Type B pancreatic cell (in vitro differentiated cells): ENCODE measurements around the gene SLC17A4. TPM values are rescaled to one million over a fixed set of nuclear protein-coding genes. Genes with fewer than 3 reads are reported as not detected.

Source experiments
- DNase-seq: peaks from one replicate; pipeline ENCODE4 v3.0.0; 2021; ENCODE audit warnings: mixed read lengths; ENCODE audit not compliant: unreplicated experiment; ENCODE audit errors: extremely low spot score
- H3K27ac Mint-ChIP-seq: 2 replicates; pipeline ENCODE4 v1.8.0; 2021; ENCODE audit warnings: mild to moderate bottlenecking, mixed read lengths
- H3K27me3 Mint-ChIP-seq: 2 replicates; pipeline ENCODE4 v1.8.0; 2021; ENCODE audit warnings: mixed read lengths
- H3K36me3 Mint-ChIP-seq: 2 replicates; pipeline ENCODE4 v1.8.0; 2021; ENCODE audit warnings: mixed read lengths
- H3K4me1 Mint-ChIP-seq: one replicate; pipeline ENCODE4 v1.8.0; 2021; ENCODE audit warnings: mixed read lengths; ENCODE audit not compliant: unreplicated experiment
- H3K4me3 Mint-ChIP-seq: 2 replicates; pipeline ENCODE4 v1.8.0; 2021; ENCODE audit warnings: mild to moderate bottlenecking, mixed read lengths
- H3K9me3 Mint-ChIP-seq: 2 replicates; pipeline ENCODE4 v1.8.0; 2021; ENCODE audit warnings: mixed read lengths
- total RNA-seq: library from RNA; stranded (reverse); gene quantifications from 2 replicates; pipeline ENCODE4 v1.2.1, GENCODE V29; 2021; ENCODE audit warnings: low replicate concordance
- TF ChIP-seq, protein P1 (sequence below): fragments of 200-600 bp; sonication (generic); conservative IDR thresholded peaks from 2 replicates; pipeline ENCODE4 v1.5.0; 2021; ENCODE audit warnings: antibody characterized with exemption, mild to moderate bottlenecking

Gene SLC17A4
- total RNA-seq, 1 donor from 2014 or later = 1.0 TPM

DNA sequence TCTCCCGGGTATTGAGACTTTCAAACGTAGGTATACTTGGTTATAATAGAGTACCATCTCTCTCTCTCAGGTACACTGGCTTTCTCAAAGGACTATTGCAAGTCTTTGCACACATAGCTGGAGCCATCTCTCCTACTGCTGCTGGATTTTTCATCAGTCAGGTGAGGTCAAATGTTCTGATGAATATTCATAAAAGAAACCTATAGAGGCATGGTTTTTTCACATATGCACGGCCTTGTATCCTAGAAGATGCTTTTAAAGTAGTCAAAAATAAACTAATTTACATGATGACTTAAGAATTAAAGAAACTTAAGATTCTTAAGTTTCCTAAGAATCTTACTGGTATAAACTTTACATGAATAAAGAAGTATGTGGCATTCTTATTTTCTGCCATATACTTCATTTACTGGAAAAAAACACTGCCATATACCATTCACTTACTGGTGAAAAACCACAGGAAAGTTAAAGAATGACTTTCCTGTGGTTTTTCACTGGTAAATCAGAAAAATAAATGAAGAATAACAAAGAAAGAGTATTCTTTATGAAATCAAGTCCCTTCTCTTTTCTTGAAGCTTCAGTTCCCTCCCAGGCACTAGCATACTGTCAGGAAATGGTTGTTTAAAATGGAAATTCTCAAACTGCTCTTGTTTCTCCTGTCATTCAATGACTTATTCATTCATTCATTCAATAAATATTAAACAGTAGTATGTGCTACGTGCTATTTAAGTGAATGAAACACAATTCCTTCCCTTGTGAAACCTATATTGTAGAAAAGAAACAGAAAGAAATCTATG, 23.5 kb downstream of the SLC17A4 start:
- H3K36me3 Mint-ChIP-seq = no peaks in the 10 kb centered on the region
- H3K4me1 Mint-ChIP-seq = peaks cover 4% of the 10 kb centered on the region
- TF ChIP-seq, protein P1, sequence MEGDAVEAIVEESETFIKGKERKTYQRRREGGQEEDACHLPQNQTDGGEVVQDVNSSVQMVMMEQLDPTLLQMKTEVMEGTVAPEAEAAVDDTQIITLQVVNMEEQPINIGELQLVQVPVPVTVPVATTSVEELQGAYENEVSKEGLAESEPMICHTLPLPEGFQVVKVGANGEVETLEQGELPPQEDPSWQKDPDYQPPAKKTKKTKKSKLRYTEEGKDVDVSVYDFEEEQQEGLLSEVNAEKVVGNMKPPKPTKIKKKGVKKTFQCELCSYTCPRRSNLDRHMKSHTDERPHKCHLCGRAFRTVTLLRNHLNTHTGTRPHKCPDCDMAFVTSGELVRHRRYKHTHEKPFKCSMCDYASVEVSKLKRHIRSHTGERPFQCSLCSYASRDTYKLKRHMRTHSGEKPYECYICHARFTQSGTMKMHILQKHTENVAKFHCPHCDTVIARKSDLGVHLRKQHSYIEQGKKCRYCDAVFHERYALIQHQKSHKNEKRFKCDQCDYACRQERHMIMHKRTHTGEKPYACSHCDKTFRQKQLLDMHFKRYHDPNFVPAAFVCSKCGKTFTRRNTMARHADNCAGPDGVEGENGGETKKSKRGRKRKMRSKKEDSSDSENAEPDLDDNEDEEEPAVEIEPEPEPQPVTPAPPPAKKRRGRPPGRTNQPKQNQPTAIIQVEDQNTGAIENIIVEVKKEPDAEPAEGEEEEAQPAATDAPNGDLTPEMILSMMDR = no peak
- DNase-seq = no peak
- peaks cover 6% of the 10 kb centered on the region for H3K9me3 Mint-ChIP-seq
- no peaks in the 10 kb centered on the region for H3K27me3 Mint-ChIP-seq
- H3K4me3 Mint-ChIP-seq = no peak overlapping the region
- no peak overlapping the region for H3K27ac Mint-ChIP-seq

DNA sequence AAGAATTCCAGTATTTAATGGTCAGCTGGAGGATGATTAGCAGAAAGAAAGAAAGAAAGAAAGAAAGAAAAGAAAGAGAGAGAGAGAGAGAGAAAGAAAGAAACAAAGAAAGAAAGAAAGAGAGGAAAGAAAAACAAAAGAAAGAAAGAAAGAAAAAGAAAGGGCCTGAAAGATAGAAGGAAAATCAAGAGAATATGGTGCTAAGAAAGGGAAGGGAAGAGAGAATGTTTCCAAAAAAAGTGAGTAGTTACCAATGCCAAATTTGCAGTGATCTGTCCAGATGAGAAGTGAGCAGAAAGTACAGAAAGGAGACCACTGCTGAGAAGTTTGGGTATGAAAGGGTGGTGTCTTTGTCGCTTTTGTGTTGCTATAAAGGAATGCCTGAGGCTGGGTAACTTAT, 26.6 kb downstream of the SLC17A4 start:
- no peak overlapping the region for H3K27ac Mint-ChIP-seq
- no peaks in the 10 kb centered on the region for H3K36me3 Mint-ChIP-seq
- TF ChIP-seq, protein P1 = no peak
- DNase-seq = no peak
- peaks cover 6% of the 10 kb centered on the region for H3K9me3 Mint-ChIP-seq
- no peaks in the 10 kb centered on the region for H3K27me3 Mint-ChIP-seq
- no peak overlapping the region for H3K4me3 Mint-ChIP-seq
- H3K4me1 Mint-ChIP-seq = no peaks in the 10 kb centered on the region

DNA sequence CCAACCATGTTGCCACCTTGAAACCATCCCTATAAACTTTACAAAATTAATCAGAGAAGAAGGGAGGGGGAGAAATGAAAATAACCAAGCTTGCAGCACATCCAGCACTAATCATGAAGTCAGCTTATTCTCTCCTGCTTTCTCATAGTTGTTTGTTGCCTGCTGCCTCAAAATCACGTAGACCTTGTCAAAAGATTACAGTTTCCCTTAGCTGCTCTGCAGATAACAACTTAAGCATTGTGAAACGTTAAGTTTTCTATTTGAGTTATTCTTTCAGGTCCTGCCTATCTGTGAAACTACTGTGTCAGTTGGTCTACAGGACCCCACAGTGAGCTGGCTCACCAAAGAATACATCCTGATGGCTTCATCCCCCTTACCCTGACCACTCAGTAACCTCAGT, 32.9 kb downstream of the SLC17A4 start:
- TF ChIP-seq, protein P1 = no peak
- no peak for DNase-seq
- Mint-ChIP-seq H3K9me3 (no peaks in the 10 kb centered on the region), H3K4me3 (no peak overlapping the region), H3K27me3 (no peaks in the 10 kb centered on the region), H3K36me3 (no peaks in the 10 kb centered on the region), H3K27ac (no peak overlapping the region), H3K4me1 (no peaks in the 10 kb centered on the region)

DNA sequence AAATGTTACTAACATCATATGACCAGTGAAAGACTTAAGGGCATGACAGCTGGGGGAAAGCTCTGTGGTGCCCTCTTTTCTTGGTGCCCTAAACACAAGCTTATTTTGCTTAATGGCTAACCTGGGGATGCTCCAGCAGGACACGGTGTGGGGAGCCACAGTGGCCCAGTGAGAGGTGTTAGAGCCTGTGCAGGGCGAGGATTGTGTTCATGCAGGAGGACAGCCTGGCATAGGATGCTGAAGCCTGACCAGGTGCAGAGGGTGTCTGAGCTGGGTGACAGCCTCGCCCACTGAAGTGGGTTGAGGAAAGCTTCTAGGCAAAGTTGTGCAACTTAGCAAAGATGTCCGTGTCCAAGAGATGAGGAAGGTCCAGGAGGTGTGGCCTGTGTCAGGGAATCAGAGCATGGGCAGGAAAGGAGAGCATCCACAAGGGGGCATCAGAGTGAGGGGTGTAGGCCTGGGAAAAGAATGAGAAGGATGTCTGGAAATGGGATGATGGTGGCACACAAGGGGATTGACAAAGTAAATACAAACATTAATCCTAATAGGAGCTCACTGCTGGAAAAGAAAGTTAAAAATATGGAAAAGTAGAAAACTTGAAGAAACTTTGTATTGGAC, 33.9 kb downstream of the SLC17A4 start:
- DNase-seq = no peak
- Mint-ChIP-seq H3K9me3 (no peaks in the 10 kb centered on the region), H3K4me3 (no peak overlapping the region), H3K27me3 (peaks cover 4% of the 10 kb centered on the region), H3K36me3 (no peaks in the 10 kb centered on the region), H3K27ac (no peak overlapping the region), H3K4me1 (no peaks in the 10 kb centered on the region)
- TF ChIP-seq, protein P1 = peak; percentile 43

DNA sequence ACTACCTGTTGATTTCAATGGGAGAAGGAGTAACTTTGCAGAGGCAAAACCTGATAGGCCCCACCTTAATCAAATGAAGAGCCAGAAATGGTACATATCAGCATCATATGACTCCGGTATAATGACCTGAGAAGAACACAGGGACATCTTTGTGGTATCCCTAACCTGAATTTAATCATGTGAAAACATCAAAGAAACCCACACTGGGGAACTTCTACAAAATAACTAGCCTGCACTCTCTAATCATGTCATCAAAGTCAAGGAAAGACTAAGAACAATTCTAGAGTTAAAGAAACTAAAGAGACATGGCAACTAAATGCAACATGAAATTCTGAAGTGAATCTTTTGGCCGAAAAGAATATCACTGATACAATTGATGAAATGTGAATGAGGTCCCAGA, 34.9 kb downstream of the SLC17A4 start:
- DNase-seq = no peak
- TF ChIP-seq, protein P1 = no peak
- Mint-ChIP-seq H3K4me3 (no peak overlapping the region), H3K4me1 (no peaks in the 10 kb centered on the region), H3K27me3 (peaks cover 4% of the 10 kb centered on the region), H3K36me3 (no peaks in the 10 kb centered on the region), H3K27ac (no peak overlapping the region), H3K9me3 (no peaks in the 10 kb centered on the region)
